Ramos (cell line): ENCODE results near the gene PRKG1.
"Not testable (repeated sequence)": the region's sequence is repeated elsewhere in the genome, so short reads cannot be mapped to it uniquely, and the experiment has no call there.

Source experiments
- in situ Hi-C: fragments of 300-500 bp; cut with MboI; formaldehyde crosslinking; loops from one replicate; pipeline ENCODE4 v1.14.3; 2022; ENCODE audit warnings: low sequenced_read_pairs; ENCODE audit not compliant: unreplicated experiment

The PRKG1 gene

DNA sequence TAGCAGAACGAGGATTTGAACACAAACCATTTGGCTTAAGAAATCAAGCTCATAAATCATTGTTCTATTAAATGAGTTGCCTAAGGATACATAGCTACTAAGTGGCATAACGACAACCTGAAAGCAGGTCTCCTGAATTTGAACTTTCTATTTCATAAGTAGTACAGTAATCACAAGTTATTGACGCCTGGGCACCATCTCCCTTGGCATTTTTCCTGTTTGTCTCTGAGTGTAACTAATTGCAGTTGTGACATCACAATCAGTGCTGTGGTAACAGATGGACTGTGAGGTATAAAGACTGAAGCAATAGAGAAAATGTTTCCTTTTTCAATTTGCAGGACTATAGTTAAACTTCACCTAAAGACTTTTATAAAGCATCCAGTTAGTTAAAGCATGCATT, 631.5 kb downstream of the PRKG1 start:
- in situ Hi-C loops = no loop called here

- in situ Hi-C loops = no loop called here
Measured at GRCh38 chr10:51706225-51706624, 631.9 kb downstream of the PRKG1 start.

- in situ Hi-C loops = no loop called here
Measured at GRCh38 chr10:51707392-51707791, 633.1 kb downstream of the PRKG1 start.

DNA sequence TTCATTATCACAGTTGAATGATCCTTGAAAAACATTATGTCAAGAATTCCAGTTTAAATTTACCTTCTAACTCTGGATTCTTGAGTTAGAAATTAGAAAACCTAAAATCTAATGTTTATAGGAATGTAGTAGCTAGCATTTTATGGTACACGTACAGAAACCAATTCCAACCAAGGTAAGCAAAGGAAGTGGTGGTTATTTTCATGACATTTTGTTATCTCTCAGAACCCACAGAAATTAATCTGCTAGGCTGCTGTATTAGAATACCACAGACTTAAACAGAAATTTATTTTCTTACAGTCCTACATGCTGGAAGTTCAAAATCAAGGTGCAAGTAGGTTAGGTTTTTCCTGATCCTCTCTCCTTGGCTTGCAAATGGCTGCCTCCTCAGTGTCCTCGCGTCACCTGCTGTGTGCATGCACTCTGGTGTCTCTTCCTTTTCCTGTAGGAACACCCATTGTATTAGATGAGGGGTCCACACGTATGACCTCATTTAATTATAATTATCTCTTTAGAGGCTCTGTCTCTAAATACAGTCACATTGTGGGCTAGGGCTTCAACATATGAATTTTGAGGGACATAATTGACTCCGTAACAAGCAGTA, 633.6 kb downstream of the PRKG1 start:
- in situ Hi-C loops = no loop called here

- in situ Hi-C loops = no loop called here
Measured at GRCh38 chr10:51708609-51709008, 634.3 kb downstream of the PRKG1 start.

GRCh38 chr10:51709324-51709972, 635.2 kb downstream of the PRKG1 start:
- in situ Hi-C loops = no loop called here

- in situ Hi-C loops = no loop called here
Measured at GRCh38 chr10:51711519-51711891, 637.2 kb downstream of the PRKG1 start.

GRCh38 chr10:51716981-51717380, 642.7 kb downstream of the PRKG1 start:
- in situ Hi-C loops = no loop called here

GRCh38 chr10:51718804-51719291, 644.6 kb downstream of the PRKG1 start:
- in situ Hi-C loops = no loop called here

DNA sequence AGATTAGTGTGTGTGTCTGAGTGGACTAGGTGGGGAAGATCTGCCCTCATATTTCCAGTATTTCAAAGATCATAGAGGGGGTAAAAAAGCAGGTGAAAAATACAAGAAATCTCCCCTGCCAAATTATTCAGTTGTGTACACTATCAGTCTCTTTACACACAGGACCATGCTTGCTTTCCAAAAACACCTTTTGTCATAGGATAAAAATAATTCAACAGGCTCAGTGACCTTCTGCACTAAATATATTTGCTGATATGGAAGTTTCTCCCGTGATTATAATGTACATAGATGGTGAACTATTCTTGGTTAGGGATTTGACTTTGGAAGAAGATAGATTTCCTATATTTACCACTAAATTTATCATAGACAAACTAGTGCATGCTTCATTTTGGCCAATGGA, 649.8 kb downstream of the PRKG1 start:
- in situ Hi-C loops = no loop called here

GRCh38 chr10:51729822-51730555, 655.7 kb downstream of the PRKG1 start:
- in situ Hi-C loops = no loop called here

- in situ Hi-C loops = no loop called here
Measured at GRCh38 chr10:51733057-51733456, 658.8 kb downstream of the PRKG1 start.

GRCh38 chr10:51743146-51743545, 668.9 kb downstream of the PRKG1 start:
- in situ Hi-C loops = no loop called here

DNA sequence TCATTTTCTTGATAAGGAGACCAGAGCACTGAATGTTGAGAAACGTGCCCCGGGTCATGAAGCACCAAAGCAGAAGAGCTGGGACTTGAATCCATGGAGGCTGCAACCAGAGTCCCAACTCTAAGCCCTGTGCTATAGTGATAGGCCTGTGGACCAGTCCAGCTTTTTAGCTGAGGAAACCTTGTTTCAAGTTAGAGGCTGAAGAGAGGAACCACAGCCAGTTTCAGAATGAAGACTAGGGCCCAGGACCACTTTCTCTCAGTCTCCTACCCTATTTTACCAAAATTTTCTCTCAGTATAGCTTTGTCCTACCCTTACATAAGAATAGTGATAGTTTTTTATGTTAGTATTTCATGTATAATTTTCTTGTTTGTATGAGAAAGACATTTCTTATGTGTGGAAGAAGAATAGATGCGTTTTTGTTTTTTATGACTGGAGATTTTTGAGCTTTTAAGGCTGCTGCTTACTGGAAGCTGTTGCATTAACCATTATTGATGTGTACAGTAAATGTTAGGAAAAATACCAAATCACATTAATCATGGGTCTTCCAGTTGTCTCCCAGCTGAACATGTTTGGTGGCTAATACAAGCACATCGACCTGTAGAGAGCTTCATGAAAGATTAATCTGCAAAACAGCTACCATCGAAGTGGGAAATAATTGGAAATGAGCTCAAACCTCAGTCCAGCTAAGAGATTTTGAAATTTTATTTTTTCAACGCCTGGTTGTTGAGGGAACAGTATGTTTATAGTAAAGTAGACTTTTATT, 670.1 kb downstream of the PRKG1 start:
- in situ Hi-C loops = no loop called here

- in situ Hi-C loops = no loop called here
Measured at GRCh38 chr10:51745397-51745796, 671.1 kb downstream of the PRKG1 start.

DNA sequence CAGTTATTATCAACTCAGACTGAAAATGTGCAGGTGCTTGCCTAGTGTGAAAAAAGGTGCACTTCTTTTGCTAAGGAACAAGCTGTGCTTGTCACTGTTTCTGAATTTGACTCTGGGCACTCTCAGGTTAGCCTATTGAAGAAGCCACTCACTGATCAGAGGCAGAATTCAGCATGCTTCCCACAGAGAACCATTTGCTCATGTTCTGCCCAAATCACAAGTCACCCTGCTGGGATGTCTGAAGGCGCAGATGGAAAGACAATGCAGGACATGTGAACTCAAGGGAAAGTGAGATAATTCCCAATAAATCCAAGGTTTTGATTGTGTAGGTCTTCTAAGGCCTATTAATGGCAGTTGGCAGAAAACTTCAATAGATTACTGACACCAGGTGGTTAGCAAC, 672.9 kb downstream of the PRKG1 start:
- in situ Hi-C loops = no loop called here

DNA sequence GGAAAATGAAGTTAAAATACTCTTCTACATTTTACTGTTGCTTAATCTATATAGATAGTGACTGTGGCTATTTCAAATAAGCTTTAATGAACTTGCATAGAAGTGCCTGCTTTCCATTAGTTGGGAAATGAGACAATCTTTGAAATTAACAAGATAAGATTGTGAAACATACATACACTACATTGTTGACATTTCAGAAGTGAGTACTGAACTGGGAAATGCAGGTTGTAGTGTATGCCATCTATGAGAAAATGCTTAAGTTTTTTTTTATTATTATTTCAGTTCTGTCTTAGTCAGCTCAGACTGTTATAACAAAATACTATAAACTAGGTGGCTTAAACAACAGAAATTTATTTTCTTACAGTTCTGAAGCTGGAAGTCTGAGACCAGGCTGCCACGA, 674.7 kb downstream of the PRKG1 start:
- in situ Hi-C loops = no loop called here

DNA sequence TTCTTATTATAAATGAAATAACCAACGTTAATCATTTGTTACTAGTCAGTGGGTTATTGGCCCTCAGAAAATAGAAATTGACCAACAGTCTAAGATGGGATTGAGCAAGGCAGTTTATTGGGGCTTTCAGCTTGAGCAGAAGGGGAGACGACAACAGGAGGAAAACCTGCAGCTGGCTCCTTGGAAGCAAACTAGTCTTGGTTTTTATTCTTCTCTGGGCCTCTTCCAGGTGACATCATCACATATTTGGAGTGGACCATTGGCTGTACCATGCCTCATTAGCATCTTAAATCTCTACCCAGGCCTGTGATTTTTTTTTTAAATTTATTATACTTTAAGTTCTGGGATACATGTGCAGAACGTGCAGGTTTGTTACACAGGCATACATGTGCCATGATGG, 684.1 kb downstream of the PRKG1 start:
- in situ Hi-C loops = no loop called here

DNA sequence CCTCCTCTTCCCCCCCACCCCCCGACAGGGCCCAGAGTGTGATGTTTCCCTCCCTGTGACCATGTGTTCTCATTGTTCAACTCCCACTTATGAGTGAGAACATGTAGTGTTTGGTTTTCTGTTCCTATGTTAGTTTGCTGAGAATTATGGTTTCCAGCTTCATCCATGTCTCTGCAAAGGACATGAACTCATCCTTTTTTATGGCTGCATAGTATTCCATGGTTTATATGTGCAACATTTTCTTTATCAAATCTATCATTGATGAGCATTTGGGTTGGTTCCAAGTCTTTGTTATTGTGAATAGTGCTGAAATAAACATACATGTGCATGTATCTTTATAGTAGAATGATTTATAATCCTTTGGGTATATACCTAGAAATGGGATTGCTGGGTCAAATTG, 684.6 kb downstream of the PRKG1 start:
- in situ Hi-C loops = not testable (repeated sequence)

- in situ Hi-C loops = no loop called here
Measured at GRCh38 chr10:51759896-51760534, 685.7 kb downstream of the PRKG1 start.
